G401 (cell line): ENCODE data around the gene GABPA. TPM values are rescaled to one million over a fixed set of nuclear protein-coding genes. Genes with fewer than 3 reads are reported as not detected.
"Not testable (repeated sequence)": the region's sequence is repeated elsewhere in the genome, so short reads cannot be mapped to it uniquely, and the experiment has no call there.

Source experiments
- DNase-seq: peaks from one replicate; pipeline ENCODE4 v3.0.0-alpha.2; 2015; ENCODE audit warnings: low spot score
- in situ Hi-C: cut with HindIII; loops from 2 replicates; pipeline ENCODE4 v1.10.0; 2016; ENCODE audit warnings: low sequenced_read_pairs, mixed read lengths
- total RNA-seq: library from RNA; depleted of rRNA; stranded (reverse); fragments of >200 nt; shearing (Covaris generic); gene quantifications from 2 replicates; pipeline ENCODE4 v1.2.3, GENCODE V29; 2014

The GABPA gene
- total RNA-seq, 1 experiment from 2014 or later = 19.9 TPM

DNA sequence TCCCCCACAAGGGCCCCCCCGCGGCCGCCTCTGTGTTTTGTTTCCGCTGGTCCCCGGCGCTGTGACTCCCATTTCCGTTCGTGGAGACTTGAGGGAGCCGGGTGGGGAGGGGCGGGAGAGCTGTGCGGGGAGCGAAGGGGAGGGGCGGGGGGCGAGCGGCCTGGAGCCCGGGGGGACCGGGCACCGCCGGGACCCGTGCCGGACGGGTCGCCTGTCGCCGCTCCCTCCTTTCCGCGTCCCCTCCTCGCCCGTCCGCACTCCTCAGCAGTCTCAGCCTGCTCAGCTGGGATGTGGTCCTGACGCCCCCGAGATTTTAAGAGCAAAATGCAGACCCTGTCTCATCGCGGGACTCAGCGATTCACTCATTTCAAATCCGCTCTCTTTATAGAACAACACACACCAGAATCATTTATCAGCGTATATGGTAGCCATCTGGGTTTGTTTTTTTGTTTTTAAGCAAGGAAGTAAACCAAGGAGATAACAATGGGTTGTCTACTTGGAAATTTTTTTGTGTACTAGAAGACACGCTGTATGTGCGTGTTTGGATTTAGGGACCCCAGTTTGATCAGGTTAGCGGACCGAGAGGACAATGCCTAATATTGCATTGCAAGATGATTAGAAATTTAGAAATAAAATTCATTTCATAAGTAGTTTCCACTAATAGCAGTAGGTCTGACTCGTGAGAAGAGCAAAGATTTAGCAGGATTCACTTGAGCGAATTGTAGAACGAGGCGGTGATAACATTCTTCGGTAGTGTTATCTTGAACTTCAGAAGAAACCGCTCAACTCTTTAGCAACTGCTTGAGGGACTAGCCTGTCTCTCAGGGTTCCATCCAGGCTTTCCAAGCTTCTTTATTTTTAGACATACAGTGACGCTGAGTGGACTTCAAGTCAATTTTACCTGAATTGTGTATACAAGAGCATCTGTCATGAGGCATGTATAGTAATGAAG lies 1.1 kb downstream of the GABPA start:
- in situ Hi-C loops = no loop called here
- peak; percentile 85 for DNase-seq

DNA sequence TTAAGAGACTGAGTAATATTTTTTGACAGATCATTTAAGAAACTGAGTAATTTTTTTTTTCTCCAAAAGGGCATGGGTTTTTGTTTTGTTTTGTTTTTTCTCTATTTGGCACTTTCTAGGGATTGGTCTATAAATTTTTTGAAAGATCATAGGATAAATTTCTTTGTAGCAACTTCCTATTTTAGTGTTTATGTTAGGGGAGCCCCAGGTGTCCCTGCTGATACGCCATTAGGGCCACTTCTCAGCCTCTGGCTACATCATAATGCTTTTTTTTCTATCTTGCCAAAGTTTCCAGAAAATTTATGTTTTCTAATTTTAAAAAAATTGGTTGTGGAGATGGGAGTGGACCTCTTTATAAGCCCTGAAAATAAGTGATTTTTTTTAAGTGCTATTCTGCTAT lies 2.6 kb downstream of the GABPA start:
- in situ Hi-C loops = no loop called here
- no peak for DNase-seq

DNA sequence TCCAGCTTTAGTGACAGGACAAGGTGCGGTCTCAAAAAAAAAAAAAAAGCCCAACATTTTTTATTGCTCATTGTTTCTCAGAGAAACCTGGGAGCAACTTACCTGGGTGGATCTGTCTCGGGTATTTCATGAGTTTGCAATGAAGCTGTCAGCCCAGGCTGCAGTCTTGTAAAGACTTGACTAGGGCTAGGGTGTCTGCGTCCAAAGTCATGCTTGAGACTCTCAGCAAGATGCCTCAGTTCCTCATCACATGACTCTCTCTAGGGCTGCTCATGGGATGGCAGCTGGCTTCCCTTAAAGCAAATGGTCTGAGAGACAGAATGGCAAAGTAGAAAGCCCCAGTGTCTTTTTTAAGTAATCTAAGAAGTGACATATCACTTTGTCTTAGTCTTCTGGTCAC lies 8.1 kb downstream of the GABPA start:
- no peak for DNase-seq
- in situ Hi-C loops = no loop called here

DNA sequence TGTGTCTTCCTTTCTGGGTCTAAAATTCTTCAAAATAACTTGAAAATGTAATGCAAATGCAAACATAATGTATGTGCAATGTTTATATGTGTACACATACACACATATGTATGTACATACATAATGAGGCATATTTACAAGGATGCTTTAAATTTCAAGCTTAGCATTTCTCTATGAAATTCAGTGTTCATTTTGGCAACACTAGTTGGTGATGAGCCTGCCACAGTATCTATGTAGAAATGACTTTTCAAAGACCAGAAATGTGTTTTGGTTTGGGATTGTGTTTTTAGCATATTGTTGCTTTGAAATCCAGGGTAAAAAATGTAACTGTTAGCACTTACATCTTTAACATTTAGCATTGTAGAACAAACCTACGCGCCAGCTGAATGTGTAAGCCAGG lies 10.1 kb downstream of the GABPA start:
- in situ Hi-C loops = no loop called here
- DNase-seq = no peak

DNA sequence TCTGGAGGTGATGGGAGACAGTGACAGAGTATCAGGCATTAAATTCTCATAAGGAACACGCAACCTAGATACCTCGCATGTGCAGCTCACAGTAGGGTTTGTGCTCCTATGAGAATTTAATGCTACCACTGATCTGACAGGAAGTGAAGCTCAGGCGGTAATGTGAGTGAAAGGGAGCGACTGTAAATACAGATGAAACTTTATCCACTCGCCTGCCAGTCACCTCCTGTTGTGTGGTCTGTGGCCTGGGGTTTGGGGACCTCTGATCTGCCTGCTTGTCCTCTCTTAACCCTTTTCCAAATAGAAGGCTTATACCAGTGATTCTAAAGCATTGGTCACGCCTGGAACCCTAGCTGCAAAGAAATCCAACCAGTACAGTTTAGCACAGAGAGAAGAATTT lies 15.3 kb downstream of the GABPA start:
- DNase-seq = no peak
- in situ Hi-C loops = no loop called here

DNA sequence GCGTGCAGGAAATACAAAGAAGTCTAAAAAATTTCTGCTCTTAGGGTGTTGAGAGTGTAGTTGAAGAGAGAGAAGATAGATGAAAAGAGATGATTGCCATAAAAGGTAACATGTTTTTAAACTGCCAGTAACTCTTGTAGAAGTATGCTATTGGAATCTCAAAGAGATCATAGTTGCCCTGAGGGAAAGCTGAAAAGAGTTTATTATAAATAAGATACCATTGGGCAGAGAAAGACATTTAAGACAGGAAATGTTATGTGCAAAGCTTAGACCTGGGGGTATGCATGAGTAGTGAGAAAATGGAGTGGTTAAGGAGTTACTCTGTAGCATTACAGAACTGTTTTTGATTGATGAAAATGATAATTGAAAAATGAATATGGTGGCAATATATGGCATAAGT lies 17.6 kb downstream of the GABPA start:
- no peak for DNase-seq
- in situ Hi-C loops = no loop called here

DNA sequence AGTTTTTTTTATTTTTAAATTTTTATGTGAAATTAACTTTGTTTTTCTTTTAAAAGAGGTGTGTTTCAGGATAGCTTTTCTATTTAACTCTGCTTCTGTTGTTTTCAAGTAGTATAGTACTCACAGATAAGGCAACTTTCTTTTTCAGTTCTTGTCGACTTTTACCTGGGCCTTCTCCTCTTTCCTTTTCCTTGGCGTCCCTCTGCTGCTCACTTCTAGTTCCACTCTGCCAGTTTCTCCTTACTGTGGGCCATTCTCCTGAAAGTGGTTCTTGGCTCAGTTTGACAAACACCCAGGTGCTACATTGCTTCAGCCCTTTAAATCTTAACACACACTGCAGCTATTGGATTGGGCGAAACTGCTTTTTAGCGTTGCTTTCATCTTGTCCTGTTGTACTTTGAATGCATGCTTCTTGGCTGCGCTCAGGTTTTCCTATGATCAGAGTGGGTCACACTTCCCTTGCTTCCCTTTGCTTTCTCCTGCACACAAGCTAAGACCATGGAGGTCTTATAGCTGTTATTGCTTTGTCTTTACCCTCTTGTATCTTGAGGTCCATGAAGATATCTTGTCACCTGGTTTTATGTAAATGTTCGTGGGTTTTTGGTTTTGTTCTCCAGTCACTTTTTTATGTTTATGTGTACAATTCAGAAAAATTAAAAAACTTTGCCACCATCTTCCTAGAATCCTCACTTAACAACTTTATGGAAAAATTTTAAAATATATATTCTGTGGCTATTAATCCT lies 21.6 kb downstream of the GABPA start:
- in situ Hi-C loops = no loop called here
- no peak for DNase-seq

DNA sequence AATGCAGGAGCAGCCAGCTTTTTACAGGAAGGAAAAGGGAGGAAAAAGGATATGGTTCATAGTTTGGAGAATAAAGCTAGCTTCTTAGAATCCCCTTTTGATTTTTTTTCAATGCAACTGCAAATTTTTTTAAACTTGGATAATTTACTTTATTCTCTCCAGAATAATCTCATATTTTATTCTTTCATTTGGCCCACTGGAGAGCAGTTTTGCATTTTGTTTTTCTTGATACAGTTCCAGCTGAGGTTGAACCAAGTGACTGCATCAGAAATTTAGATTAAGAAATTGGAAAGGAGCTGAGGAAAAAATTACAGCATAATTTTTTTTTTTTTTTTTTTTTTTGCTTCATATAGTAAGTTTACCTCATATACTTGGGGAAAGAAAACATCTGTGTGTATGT lies 22.8 kb downstream of the GABPA start:
- in situ Hi-C loops = no loop called here
- no peak for DNase-seq

DNA sequence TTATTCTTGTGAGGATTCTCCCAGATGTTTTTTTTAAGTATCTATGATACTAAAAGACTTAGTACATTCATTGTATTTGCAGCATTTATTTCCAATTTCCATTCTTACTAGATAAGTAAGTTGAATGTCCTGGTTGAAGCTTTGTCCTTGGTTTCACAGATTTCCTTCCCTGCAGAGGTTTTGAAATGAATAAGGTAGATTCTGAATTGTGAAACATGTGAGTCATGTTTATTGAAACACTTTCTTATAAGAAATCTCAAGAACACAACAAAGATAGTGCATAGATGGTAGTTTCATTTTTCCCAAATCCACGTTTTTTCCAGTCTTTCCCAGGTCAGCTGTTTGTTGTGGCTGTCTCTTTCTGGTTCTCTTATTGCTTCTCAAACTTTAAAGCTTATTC lies 24.8 kb downstream of the GABPA start:
- no peak for DNase-seq
- in situ Hi-C loops = no loop called here

DNA sequence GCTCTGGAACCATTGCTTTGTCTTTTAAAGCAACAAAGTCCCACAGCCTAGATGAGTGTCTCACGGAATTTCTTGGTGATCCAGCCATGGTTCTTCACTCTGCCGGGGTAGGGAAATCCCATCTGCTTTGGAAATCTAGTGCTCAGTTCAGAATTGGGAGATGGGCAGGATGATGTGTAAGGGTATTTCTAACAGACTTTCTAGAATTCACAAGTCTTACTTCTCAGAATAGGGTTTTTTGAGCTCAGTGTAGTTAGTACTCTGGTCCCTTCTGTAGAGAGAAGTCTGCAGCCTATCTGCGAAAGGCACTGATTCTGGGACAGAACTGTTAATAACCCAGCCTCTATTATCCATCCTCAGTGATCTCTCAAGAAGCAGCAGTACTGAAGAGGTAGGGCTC lies 25.3 kb downstream of the GABPA start:
- DNase-seq = no peak
- in situ Hi-C loops = no loop called here

DNA sequence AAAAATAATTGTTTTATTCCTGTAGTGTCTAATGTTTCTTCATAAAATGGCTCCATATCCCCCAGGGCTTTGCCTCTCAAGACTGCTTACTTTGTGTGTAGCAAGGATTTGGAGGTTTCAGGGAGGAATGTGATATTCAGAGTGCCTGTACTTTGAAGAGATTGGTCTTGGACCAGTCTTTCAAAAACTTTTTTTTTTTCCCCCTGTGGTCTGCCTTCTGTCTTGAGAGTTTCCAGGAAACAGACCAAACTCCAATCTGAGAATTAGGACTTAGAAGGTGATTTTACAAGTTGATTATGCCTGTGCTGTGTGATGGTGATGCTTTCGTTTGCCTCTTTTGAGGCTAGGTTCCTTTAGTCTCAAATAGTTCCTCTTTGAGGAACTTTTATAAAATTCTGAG lies 25.9 kb downstream of the GABPA start:
- in situ Hi-C loops = no loop called here

DNA sequence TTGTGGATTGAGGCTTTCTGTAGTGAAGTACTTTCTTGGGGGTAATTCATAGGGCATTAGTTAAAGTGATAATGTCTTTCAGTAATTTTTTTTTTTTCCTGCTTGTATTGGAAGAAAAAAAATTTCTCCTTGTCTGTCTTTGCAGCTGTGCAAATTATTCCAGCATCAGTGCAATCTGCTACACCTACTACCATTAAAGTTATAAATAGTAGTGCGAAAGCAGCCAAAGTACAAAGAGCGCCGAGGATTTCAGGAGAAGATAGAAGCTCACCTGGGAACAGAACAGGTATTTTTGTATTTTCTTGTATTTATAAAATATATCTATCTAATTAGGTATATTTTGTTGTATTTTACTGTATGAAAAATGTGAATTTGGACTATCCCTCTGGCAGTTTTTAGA lies 29.3 kb downstream of the GABPA start:
- in situ Hi-C loops = no loop called here
- no peak for DNase-seq

More for the DNA sequence above, 25.9 kb downstream of the GABPA start:
- no peak for DNase-seq

DNA sequence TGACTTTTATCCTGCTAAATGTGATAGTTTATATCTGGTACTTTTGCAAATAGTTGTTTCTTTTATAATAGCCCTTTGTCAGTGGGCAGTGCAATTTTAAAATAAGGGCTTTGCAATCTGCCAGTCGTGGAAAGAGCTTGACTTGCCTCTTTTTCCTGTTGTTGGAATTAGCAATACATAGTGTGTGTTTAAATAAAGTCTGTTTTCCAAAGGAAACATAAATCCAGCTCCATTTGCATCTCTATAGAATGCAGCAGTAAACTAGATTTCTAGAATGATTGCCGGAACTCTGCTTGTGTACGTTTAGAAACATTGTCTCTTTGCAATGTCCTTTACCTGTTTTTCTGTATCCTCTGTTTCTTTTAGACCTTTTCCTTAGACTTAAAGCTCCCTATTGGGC lies 33.1 kb downstream of the GABPA start:
- in situ Hi-C loops = no loop called here

DNA sequence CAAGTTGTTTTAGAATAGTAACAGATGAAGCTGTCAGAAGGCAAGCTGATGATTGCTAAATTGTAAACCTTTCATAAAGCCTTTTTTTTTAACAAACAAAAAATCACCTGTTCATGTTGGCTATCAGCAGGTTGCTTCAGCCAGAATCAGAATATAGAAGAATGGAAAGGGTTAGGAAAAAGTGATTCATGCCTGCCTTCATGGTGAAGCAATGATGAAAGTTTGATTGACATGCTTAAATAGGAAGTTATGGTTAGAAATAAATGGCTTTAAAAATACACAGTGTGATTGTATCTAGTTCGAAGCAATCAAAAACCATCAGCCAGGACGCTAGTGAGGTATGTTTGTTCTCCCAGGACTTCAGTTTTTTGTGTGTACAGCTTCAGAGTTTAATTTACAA lies 37.9 kb downstream of the GABPA start:
- DNase-seq = no peak
- in situ Hi-C loops = no loop called here

More for the DNA sequence above, 33.1 kb downstream of the GABPA start:
- DNase-seq = no peak

DNA sequence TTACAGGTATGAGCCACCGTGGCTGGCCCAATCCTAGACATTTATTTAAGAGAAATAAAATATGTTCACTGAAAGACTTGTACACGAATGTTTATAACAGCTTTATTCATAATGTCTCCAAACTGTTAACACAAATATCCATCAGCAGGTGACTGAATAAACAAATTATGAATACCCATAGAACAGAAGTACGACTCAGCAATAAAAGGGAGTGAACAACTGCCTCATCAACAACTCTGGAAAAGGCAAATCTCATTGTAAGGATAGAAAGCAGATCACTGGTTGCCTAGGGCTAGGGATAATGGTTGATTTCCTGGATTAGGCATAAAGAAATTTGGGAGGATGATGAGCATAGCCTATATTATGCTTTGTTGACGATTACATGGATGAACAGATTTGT lies 41.7 kb downstream of the GABPA start:
- DNase-seq = no peak
- in situ Hi-C loops = no loop called here

DNA sequence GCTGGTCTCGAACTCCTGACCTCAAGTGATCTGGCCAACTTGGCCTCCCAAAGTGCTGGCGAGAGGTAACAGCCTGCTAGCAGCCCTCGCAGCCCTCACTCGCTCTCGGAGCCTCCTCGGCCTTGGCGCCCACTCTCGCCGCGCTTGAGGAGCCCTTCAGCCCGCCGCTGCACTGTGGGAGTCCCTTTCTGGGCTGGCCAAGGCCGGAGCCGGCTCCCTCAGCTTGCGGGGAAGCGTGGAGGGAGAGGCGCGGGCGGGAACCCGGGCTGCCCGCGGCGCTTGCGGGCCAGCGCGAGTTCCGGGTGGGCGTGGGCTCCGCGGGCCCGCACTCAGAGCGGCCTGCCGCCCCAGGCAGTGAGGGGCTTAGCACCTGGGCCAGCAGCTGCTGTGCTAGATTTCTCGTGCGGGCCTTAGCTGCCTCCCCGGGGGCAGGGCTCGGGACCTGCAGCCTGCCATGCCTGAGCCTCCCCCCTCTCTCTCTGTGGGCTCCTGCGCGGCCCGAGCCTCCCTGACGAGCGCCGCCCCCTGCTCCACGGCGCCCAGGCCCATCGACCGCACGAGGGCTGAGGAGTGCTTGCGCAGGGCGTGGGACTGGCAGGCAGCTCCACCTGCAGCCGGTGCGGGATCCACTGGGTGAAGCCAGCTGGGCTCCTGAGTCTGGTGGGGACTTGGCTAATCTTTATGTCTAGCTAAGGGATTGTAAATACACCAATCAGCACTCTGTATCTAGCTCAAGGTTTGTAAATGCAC lies 43.5 kb downstream of the GABPA start:
- in situ Hi-C loops, DNase-seq: not testable (repeated sequence)

DNA sequence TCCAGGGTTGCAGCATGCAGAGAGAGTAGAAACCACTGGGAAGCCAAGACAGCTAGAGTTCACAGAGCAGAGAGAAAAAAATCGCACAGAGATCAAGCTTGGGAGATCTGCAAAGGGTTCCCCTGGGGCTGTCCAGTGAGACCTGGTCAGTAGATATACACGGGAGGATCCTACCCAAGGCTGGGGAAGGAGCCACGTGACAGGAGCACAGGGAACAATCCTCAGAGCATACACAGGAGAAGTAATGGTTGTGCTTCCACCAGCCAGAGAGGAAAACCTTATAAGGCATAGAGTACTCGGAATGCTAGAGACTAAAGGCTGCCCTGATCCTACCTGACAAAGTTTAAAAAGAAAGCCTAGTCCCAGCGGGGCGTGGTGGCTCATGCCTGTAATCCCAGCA lies 53.9 kb downstream of the GABPA start:
- in situ Hi-C loops = no loop called here
- DNase-seq = no peak

DNA sequence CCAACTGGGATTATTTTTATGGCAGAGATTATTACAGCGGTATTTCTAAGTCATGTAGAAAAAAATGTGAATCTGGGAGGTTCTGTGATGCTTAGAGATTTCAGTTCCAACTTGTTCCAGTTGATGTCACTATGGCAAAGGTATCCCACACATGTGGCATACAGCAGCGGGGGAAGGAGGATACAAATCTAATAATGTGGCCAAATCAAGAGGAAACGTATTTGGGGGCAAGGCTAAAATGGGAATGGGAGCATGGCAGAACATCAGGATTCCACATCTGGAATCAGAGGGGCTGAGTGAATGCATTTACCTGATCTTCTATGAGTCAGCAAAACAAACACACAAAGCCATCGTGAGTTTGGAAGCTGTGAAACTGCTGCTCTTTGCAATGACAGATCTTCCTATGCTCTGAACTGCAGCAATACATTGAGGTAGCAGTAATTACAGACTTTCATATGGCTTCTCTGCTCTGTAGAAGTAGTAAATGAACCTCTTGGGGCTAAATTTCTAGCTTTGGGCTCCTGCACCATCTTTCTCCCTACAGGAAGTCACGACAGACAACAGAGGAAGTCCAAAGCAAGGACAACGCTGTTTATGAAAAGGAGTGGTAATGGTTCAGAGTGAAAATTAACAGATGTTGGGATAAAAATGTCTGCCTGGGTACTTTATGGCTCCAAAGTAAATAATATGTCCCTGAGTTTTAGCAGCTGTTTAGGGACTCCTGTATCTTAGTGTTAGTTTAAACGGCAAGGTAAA lies 55.5 kb downstream of the GABPA start:
- in situ Hi-C loops = no loop called here
- DNase-seq = peak; percentile 45

DNA sequence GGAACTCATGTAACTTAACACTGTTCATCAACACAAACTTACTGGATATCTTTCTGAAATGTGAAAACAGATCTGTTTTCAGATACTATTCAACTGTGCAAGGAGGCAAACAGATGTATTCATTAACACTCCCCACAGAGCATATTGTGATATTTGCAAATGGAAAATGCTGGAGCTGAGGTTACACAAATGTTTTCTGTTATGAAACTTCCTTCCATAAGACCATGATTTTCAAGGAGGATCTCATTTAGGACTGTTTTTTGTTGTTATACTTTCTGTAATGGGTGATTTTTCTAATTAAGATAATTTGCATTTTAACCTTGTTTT lies 56.1 kb downstream of the GABPA start:
- in situ Hi-C loops = no loop called here
- DNase-seq = no peak
